ENCODE results near the gene FNDC3A.
A peak's percentile ranks its signal among the peaks of the same experiment; 100 is the strongest.
"Not testable (repeated sequence)": the region's sequence is repeated elsewhere in the genome, so short reads cannot be mapped to it uniquely, and the experiment has no call there.

Gene FNDC3A

DNA sequence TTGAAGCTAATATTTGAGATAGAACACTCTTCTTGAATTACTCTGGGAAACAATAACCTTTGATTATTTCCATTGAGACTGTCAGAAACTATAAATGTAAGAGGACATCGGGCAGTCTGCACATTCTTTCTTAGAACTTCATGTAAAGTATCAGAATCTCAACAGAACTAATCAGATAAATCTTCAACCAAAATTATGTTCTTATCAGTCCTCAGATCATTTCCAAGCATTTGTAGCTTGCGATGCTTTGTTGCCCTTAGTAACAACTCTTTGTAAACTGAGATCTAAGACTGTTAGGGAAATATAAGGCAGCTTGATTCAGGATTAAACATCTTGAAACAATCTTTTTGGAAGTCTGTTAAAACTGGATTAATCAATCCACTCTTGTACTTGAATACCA lies 70.3 kb downstream of the FNDC3A start:
- peak; percentile 34 for DNase-seq

DNA sequence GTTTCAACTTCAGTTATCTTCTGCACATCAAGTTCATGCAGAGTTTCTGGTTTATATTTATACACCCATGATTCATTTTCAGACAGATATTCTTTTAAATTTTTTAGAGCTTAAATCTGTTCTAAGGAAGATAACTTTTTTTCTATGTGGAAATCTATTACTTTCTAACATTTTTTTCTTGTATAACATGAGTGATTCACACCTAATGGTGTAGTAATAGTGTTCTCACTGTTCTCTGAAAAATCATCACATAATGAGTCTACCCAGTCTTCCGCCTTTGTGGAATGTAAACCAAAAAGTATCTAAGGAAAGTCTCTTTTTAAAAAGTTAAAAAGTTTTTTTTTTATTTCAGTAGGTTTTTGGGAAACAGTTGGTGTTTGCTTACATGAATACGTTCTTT lies 70.8 kb downstream of the FNDC3A start:
- peak; percentile 36 for DNase-seq

DNA sequence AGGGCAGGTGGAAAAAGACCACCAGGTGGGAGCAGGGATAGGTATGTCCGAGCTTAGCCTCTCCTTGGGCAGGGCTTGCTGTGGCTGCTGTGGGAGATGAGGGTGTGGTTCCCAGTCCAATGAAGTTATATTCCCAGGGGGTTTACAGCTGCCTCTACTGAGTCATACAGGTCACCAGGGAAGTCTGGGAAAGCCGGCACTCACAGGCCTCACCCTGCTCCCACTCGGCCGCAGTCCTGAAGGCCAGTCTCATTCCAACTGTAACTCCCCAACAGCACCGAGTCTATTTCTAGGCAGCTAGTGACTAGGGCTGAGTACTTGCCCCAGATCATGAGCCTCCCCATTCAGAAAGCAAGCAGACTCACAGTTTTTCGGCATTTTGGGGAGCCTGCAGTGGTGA lies 77.1 kb downstream of the FNDC3A start:
- no peak for DNase-seq

DNA sequence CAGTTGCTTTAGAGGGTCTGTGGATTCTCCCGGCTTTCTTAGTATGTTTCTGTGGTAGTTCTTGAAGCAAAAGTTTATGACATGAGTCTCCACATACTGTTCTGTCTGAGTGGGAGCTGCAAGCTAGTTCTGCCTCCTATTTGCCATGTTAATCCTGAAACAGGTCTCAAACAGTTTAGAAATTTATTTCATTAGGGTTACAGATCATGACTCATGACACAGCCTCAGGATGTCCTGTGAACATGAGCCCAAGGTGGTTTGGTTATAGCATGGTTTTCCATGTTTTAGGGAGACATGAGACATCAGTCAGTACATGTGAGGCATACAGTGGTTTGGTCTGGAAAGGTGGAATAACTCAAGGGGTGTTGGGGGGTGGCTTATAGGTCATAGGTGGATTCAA lies 77.5 kb downstream of the FNDC3A start:
- DNase-seq, result no peak

DNA sequence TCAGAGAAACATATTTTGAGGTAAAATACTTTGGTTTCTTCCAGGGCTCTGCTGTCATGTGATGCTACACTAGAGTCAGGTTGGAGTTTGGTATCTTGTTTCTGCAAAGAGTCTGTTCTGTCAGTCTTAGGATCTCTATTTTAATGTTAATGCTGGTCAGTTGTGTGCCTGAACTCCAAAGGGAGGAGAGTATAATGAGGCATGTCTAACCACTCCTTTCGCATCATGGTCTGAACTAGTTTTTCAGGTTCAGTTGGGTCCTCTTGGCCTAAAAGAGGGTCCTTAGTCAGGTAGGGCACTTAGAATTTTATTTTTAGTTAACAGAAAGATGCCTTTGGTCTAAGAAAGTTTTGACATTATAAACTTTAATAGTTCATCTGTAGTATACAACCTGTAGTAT lies 78.2 kb downstream of the FNDC3A start:
- DNase-seq, result no peak

DNA sequence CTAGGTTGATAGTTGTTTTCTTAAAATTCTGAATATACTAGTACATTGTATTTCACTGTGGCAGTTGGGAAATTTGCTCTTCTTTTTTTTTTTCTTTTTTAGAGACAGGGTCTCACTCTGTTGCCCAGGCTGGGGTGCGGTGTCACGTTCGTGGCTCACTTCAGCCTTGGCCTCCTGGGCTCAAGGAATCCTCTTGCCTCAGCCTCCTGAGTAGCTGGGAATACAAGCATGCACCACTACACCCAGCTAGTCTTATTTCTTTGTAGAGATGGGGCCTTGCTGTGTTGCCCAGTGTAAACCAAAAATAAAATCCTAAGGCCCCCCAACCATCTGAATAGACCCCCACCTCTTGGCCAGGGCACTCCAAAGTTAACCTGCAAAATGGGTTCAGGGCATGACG lies 79.3 kb downstream of the FNDC3A start:
- DNase-seq, result no peak

DNA sequence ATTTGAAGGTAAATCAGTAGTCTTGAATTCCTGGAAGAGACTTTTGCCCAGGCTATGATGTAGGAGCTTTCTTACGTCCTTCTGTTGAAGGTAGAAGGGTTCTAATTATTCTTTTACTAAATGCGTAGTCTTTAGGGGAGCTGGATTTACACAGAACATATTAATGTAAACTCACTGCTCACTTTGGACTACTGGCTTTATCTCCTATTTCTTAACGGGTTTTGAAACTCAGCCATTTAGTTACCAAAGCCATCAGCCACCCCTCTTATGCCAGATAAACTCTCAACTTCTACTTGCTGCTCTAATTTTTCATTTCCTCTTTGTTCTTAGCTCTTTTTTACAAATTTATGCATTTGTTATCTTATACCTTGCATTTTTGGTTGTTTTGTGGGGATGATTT lies 81.5 kb downstream of the FNDC3A start:
- DNase-seq, result no peak

DNA sequence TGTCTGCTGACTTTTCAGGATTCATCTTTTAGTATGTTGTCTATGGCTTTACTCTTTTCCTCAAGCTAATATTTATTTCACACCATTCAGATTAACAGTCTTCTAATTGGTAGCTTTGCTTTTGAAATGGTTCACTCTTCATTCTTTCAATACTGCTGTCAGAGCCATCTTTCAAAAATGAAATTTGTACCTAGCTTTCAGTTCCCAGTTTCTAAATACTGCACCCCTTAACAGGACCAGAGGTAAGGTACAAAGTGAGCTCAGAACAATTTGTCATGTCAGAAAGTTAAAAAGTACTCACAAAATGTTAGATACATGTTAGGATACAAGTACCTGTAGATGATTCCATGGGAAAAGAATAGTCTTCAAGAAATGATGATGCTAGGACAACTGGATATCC lies 83.0 kb downstream of the FNDC3A start:
- no peak for DNase-seq

DNA sequence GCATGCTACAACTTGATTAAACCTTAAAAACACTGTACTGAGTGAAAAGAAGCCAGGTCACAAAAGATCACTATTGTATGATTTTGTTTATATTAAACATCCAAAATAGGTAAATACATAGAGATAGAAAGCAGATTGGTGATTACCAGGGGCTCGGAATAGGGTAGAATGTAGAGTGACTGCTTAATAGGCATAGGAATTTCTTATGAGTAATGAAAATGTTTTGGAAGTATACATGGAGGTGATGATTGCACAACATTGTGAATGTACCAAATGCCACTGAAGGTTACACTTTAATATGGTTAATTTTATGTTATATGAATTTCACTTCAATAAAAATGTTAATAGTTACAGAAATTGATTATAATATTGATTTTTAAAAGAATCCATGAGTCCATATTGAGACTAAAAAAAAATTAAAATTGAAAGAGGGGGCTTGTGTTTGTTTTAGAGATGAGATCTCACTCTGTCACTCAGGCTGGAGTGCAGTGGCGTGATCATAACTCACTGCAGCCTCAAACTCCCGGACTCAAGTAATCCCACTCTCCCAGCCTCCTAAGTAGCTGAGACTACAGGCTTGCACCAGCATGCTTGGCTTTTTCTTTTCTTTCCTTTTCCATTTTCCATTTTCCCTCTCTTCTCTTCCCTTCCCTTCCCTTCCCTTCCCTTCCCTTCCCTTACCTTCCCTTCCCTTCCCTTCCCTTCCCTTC lies 85.1 kb downstream of the FNDC3A start:
- peak; percentile 31 for DNase-seq

DNA sequence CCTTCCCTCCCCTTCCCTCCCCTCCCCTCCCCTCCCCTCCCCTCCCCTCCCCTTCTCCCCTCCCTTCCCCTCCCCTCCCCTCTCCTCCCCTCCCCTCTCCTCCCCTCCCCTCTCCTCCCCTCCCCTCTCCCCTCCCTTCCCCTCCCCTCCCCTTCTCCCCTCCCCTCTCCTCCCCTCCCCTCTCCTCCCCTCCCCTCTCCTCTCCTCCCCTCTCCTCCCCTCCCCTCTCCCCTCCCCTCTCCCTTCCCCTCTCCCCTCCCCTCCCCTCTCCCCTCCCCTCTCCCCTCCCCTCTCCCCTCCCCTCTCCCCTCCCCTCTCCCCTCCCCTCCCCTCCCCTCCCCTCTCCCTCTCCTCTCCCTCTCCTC lies 85.7 kb downstream of the FNDC3A start:
- not testable (repeated sequence) for DNase-seq

DNA sequence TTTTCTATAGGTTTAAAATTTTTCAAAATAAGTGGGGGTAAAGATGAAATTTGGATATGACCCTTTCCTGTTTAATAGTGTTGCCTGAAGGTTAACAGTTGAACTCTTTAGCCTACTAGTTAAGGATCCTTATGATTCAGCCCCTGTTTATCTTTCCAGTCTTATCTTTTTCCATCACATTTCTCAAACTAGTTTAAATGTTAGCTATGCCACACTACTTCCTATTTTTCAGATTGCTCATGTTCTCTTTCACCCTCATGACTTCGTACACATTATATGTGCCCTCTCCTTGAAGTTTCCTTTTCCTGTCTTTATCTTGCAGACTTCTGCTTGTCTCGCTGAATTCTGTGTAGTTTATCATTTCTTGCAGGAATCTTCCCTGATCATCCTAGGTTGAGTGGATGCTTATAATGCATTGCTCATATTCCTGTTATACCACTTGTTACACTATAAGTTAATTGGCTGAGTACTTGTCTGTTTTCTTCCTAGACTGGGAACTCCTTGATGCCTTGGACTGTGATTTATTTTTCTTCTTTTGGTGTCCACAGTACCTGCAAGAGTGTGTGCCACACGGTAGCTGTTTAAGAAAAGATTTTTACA lies 86.7 kb downstream of the FNDC3A start:
- DNase-seq, result no peak

DNA sequence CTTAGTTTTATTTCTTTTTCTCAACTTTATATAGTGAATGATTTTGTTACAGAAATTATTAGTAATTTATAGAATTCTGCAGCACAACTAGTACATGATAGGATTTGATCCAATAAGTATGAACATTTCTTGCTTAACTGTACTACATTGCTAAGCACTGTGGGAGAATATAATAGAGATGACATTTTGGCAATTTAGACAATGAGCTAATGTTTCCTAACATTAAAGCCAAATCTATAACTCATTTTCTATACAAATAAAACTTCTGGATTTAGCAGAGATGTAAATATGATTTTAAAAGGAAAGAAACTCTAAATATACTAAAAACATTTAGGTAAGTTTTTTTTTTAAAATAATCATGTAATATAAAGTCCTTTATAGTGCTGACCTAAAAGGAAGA lies 87.3 kb downstream of the FNDC3A start:
- DNase-seq, result no peak

DNA sequence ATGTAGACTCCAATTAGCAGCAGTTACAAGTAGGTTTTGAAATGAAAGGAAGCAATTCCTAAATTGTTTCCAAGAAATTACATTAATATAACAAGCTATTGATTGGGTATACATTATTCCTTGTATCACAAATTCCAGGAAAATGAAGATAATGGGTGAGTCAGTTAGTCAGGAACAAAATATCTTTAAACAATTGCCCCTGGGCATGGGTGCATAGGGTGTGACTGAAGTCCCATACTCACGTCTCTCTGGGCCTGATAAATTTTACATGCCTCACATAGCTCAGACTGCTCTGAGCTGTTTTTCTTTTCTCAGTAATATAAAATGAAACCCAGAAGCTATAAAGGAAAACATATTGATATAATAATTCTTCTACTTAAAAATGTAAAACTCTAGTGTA lies 87.8 kb downstream of the FNDC3A start:
- no peak for DNase-seq

DNA sequence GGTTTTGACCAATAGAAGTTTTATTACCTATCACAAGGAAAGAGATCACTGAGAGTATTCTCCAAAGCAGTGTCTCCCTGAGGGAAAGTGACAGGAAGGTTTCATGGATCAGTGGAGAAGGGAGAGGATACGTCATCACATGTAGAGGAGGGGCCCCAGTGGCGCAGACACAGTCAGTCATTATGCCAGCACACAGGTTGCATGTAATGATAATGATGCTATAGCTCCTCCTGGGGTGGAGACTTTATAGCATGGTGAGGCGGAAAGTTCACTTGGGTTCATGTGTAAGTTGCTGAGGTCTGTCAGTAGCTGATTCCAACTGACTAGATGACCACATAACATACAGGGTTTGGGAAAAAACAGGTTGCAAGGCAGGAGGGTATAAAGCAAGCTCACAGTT lies 88.8 kb downstream of the FNDC3A start:
- DNase-seq, result no peak

DNA sequence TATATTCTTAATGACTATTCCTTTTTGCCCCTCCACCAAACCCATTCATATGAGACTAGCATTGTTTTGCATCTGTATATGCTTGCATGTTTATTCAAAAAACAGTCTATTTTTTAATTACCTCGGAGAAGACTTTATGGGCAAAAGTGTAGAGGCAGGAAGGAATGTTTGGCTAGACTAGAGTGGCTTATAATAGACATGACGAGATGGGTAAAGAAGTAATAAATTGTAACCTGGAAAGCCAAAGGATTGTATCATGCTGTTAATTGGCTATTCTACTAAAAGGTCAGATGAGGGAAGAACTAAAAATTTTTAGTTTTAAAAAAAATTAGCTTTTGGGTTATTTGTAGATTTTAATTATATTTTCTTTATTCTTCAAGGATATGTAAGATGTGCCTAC lies 91.1 kb downstream of the FNDC3A start:
- DNase-seq, result no peak

DNA sequence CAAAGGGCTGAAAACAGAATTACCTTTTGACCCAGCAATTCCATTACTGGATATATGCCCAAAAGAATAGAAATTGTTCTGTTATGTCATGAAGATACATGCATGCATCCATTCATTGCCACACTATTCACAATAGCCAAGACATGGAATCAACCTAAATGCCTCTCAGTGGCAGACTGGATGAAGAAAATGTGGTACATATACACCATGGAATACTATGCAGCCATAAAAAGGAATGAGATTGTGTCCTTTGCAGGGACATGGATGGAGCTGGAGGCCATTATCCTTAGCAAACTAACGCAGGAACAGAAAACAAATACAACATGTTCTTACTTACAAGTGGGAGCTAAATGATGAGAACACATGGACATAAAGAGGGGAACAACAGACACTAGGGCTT lies 92.8 kb downstream of the FNDC3A start:
- DNase-seq, result not testable (repeated sequence)

DNA sequence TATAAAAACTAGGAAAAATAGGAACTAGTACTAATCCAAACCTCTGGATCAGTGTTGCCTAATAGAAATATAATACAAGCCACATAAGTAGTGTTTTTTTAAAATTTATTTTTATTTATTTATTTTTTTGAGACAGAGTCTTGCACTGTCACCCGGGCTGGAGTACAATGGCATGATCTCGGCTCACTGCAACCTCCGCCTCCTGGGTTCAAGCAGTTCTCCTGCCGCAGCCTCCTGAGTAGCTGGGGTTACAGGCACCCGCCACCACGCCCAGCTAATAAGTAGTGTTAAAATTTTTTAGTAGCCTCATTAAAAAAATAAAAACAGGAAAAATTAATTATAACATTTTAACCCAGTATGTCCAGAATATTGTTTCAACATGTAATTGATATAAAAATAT lies 94.3 kb downstream of the FNDC3A start:
- not testable (repeated sequence) for DNase-seq

DNA sequence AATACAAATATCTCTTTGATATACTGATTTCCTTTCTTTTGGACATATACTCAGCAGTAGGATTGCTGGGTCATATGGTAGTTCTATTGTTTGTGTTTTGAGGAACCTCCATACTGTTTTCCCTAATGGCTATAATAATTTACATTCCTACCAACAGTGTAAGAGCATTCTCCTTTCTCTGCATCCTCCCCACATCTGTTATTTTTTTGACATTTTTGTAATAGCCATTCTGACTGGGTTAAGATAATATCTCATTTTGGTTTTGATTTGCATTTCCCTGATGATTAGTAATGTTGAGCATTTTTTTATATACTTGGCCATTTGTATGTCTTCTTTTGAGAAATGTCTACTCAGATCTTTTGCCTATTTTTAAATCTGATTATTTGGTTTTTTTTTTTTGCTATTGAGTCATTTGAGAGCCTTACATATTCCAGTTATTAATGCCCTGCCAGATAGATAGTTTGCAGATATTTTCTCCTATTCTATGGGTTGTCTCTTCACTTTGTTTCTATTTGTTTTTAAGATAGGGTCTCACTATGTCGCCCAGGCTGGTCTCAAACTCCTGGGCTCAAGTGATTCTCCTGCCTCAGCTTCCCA lies 95.7 kb downstream of the FNDC3A start:
- DNase-seq, result peak; percentile 50

DNA sequence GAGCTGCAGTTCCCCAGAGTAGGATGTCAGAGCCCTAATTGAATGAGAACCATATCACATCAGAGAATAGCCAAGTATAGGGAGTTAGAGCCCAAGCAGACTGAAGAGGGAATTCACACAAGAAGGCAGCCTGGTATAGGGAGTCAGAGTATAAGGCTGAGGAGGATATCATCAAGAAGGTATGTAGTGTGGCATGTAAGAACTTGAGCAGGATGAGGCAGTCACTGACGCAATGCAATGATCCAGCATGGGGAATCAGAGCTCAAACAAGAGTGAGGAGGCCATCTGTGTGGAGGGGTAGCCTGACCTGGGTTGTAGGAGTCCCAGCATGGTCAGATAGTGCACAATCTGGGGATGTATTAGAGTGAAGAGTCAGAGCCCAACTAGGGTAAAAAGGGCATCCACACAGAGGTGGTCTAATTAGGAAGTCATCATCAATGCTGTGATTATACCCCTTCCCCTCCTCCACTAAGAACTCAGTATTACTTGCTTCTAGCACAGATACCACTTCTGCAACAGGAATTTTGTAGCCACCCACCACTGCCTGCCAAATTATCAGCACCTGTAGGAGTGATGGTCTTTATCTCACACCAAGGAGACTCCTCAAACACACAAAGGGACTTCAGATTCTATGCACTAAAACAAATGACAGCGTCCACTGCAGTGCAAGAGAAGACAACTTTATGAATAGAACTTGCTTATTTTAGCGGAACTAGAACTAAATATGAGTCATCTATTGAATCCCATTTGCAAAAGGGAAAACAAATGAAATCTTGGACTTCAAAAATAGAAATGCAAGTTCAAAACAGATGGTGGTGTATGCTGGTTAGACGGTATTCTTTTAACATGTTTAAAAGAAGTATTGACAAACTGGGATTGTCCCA lies 107.2 kb downstream of the FNDC3A start:
- DNase-seq, result peak; percentile 79

DNA sequence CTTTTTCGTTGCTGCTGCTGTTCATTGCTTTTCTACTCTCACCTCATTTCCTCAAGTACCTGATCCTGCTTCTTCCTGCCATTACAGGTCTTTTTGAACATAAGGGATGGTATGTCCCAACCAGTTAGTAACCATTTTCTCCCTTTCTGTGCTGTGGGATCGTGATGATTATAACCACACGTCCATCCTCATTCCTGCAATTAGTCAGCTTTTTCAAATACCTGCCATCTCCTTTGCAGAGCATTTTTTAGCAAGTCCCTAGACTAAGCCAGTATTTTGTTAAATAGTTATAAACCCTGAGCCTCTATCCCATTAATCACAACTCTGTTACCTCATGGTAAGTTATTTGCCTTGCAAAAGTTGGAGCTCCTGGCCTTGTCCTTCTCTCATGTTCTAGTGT lies 109.2 kb downstream of the FNDC3A start:
- no peak for DNase-seq

DNA sequence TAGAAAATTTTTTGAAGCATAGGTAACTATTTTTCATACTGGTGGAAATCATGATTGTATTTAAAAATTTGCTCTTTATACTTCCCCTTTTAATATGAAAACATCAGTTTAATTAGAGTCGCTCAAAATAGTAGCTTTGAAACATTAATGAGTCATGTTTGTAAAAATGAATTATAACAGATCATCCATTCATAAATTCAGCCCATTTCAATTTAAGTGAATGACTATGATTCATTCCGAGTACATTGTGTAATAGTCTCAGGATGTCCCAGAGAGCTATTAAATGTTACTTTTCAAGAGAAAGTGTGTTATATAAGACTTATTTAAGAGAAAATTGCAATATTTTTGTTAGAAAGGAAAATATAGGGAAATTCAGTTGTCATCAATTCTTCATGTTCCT lies 111.0 kb downstream of the FNDC3A start:
- DNase-seq, result peak; percentile 59

DNA sequence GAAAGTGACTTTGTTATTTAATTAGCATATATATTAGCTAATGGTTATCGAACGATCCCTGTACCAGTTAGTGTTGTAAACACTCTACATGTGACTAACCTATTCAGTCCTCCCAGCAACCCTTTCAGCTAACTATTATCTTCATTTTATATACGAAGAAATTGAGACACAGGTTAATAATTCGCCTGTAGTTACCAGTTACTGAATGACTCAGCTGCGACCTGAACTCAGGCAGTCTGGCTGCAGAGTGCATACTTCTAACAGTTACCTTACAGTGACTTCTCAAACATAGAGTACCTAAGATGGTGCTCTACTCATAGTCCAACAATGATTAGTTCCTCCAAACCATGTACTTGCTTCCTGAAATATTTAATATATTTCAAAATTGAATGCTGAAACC lies 117.7 kb downstream of the FNDC3A start:
- no peak for DNase-seq

DNA sequence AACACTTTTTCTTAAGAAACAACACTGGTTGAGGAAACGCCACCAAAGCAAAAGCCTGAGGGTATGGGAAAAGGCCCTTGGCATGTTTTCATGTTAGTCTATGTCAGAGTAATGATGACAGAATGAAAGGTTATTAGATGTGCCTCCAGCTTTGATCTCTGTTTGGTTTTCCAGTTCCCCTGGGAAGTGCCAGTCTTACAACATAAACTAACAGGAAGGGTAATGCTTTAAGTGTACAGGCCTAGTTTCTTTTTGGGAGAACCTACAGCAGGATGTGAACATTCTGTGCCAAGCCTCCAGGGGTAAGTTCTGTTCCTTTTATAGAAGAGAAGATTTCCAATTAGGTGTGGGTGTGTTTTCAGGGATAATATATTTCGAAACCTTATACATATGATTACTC lies 121.7 kb downstream of the FNDC3A start:
- DNase-seq, result peak; percentile 62

DNA sequence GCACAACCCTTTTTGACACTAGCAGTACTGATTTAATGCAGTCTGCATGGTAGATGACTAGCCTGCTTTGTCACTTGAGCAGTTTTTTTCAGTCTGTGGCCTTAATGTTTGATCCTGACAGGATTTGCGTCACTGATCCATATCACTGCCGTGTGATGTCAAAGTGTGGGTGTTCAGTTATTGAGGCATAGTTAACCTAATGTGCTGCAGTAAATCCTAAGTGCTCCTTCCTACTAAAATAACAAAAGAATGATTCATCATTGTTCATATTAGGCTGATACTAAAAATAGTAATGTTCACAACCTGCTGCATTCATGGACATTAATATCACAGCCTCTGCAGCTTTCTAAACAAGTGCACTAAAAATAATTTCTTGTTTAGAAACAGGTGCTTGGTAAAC lies 122.5 kb downstream of the FNDC3A start:
- peak; percentile 87 for DNase-seq

Measured in fibroblast of skin of right quadriceps (primary cell).